Vagina (tissue), 2 donors: ENCODE data around the gene KPNB1.

ENCODE experiments used
- CTCF ChIP-seq, 3 experiments: fragments of 450-650 bp in 2 of 3; fragments of 200-600 bp in 1 of 3; sonication (generic) in 1 of 3; IDR thresholded peaks; one replicate each; pipeline ENCODE4 v1.5.1; 2017 to 2019; ENCODE audit warnings: antibody characterized with exemption in 3 of 3, mild to moderate bottlenecking in 2 of 3, moderate library complexity in 2 of 3
- POLR2A ChIP-seq, 2 donors: fragments of 450-650 bp; IDR thresholded peaks; one replicate each; pipeline ENCODE4 v1.6.1; 2017; ENCODE audit warnings: antibody characterized with exemption in 2 of 2, mild to moderate bottlenecking in 2 of 2, moderate library complexity in 2 of 2

- no peak for TF ChIP-seq POLR2A (IDR thresholded peaks at IDR 0.05)
- no peak for TF ChIP-seq CTCF (IDR thresholded peaks at IDR 0.05)
Measured at GRCh38 chr17:47735139-47735464, 85.4 kb downstream of the KPNB1 start.
